Fibroblast of lung (primary cell): Measurements from ENCODE around the gene TMEM208.

ENCODE experiments used
- EZH2 ChIP-seq: IDR thresholded peaks from 2 replicates; pipeline ENCODE4 v1.5.1; 2012; ENCODE audit warnings: low read length, control low read depth, mild to moderate bottlenecking; ENCODE audit errors: missing control alignments
- TF ChIP-seq, protein P1 (sequence below), 2 donors: IDR thresholded peaks in 1 of 2; conservative IDR thresholded peaks in 1 of 2; 1 replicate in 1 of 2; 2 replicates in 1 of 2; pipeline ENCODE4 v1.5.1; 2011 to 2012; ENCODE audit warnings: low read length in 2 of 2, control low read depth in 1 of 2, inconsistent platforms in 1 of 2, low read depth in 1 of 2, mild to moderate bottlenecking in 1 of 2

GRCh38 chr16:67230809-67231660 is 4.1 kb downstream of the TMEM208 start:
- TF ChIP-seq, protein P1, sequence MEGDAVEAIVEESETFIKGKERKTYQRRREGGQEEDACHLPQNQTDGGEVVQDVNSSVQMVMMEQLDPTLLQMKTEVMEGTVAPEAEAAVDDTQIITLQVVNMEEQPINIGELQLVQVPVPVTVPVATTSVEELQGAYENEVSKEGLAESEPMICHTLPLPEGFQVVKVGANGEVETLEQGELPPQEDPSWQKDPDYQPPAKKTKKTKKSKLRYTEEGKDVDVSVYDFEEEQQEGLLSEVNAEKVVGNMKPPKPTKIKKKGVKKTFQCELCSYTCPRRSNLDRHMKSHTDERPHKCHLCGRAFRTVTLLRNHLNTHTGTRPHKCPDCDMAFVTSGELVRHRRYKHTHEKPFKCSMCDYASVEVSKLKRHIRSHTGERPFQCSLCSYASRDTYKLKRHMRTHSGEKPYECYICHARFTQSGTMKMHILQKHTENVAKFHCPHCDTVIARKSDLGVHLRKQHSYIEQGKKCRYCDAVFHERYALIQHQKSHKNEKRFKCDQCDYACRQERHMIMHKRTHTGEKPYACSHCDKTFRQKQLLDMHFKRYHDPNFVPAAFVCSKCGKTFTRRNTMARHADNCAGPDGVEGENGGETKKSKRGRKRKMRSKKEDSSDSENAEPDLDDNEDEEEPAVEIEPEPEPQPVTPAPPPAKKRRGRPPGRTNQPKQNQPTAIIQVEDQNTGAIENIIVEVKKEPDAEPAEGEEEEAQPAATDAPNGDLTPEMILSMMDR (conservative IDR thresholded peaks at IDR 0.05 in 1 of 2, IDR thresholded peaks at IDR 0.05 in 1 of 2; ENCODE audit: low read depth in 1 of 2, low read length in 2 of 2), result no peak
- no peak for TF ChIP-seq EZH2
